ENCODE data around the gene PTH1R.

PTH1R gene

GRCh38 chr3:46877406-46878125, at the start of gene PTH1R:
Gene PTH1R, plus strand, starts transcription at chr3:46877721. Its CDS starts 5,839 bp downstream, at chr3:46883560.
- no peak for DNase-seq (ENCODE audit: low read depth, low spot score)

- DNase-seq (ENCODE audit: low read depth, low spot score): no peak
These were observed 47.8 kb upstream of the PTH1R start for GRCh38 chr3:46829699-46830208.

- DNase-seq (ENCODE audit: low read depth, low spot score): no peak
These were observed 46.7 kb upstream of the PTH1R start for GRCh38 chr3:46830801-46831200.

- DNase-seq (ENCODE audit: low read depth, low spot score): no peak
These were observed 46.2 kb upstream of the PTH1R start for GRCh38 chr3:46831316-46831715.

- DNase-seq (ENCODE audit: low read depth, low spot score): no peak
These were observed 45.7 kb upstream of the PTH1R start for GRCh38 chr3:46831841-46832240.

GRCh38 chr3:46833346-46834300, 43.9 kb upstream of the PTH1R start:
- DNase-seq (ENCODE audit: low read depth, low spot score): no peak

- no peak for DNase-seq (ENCODE audit: low read depth, low spot score)
These were observed 42.5 kb upstream of the PTH1R start for GRCh38 chr3:46835054-46835453.

- no peak for DNase-seq (ENCODE audit: low read depth, low spot score)
These were observed 42.0 kb upstream of the PTH1R start for GRCh38 chr3:46835491-46835890.

GRCh38 chr3:46838301-46838700, 39.2 kb upstream of the PTH1R start:
- DNase-seq (ENCODE audit: low read depth, low spot score): no peak

- DNase-seq (ENCODE audit: low read depth, low spot score): no peak
These were observed 37.0 kb upstream of the PTH1R start for GRCh38 chr3:46840491-46840890.

- DNase-seq (ENCODE audit: low read depth, low spot score): no peak
These were observed 34.0 kb upstream of the PTH1R start for GRCh38 chr3:46843508-46843907.

GRCh38 chr3:46844397-46844796, 33.1 kb upstream of the PTH1R start:
- DNase-seq (ENCODE audit: low read depth, low spot score): no peak

- no peak for DNase-seq (ENCODE audit: low read depth, low spot score)
These were observed 32.6 kb upstream of the PTH1R start for GRCh38 chr3:46844881-46845312.

GRCh38 chr3:46845397-46845859, 32.1 kb upstream of the PTH1R start:
- no peak for DNase-seq (ENCODE audit: low read depth, low spot score)

GRCh38 chr3:46845860-46846623, 31.5 kb upstream of the PTH1R start:
- DNase-seq (ENCODE audit: low read depth, low spot score): no peak

GRCh38 chr3:46846624-46847542, 30.6 kb upstream of the PTH1R start:
- no peak for DNase-seq (ENCODE audit: low read depth, low spot score)

GRCh38 chr3:46847744-46848143, 29.8 kb upstream of the PTH1R start:
- no peak for DNase-seq (ENCODE audit: low read depth, low spot score)

- peak; percentile 61 for DNase-seq (ENCODE audit: low read depth, low spot score)
These were observed 29.1 kb upstream of the PTH1R start for GRCh38 chr3:46848271-46849044.

- no peak for DNase-seq (ENCODE audit: low read depth, low spot score)
These were observed 28.4 kb upstream of the PTH1R start for GRCh38 chr3:46849045-46849631.

Data from iPS DF 19.7 (cell line).